ENCODE results near the gene DUSP16. TPM values are rescaled to one million over a fixed set of nuclear protein-coding genes. Genes with fewer than 3 reads are reported as not detected.
A peak's percentile ranks its signal among the peaks of the same experiment; 100 is the strongest.

Gene DUSP16
- total RNA-seq, 1 donor from 2014 or later: 16.4 TPM

- Histone ChIP-seq H3K4me1 (peaks cover 81% of the 10 kb centered on the region), H3K27ac (replicated peaks) (peak overlapping the region; percentile 59), H3K27me3 (ENCODE audit: low read depth) (no peaks in the 10 kb centered on the region), H3K4me3 (no peak overlapping the region), H3K36me3 (no peaks in the 10 kb centered on the region), H3K9me3 (replicated peaks) (no peaks in the 10 kb centered on the region)
- intact Hi-C loops (cut with micrococcal nuclease): no loop called here
- TF ChIP-seq, protein P1, sequence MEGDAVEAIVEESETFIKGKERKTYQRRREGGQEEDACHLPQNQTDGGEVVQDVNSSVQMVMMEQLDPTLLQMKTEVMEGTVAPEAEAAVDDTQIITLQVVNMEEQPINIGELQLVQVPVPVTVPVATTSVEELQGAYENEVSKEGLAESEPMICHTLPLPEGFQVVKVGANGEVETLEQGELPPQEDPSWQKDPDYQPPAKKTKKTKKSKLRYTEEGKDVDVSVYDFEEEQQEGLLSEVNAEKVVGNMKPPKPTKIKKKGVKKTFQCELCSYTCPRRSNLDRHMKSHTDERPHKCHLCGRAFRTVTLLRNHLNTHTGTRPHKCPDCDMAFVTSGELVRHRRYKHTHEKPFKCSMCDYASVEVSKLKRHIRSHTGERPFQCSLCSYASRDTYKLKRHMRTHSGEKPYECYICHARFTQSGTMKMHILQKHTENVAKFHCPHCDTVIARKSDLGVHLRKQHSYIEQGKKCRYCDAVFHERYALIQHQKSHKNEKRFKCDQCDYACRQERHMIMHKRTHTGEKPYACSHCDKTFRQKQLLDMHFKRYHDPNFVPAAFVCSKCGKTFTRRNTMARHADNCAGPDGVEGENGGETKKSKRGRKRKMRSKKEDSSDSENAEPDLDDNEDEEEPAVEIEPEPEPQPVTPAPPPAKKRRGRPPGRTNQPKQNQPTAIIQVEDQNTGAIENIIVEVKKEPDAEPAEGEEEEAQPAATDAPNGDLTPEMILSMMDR (IDR thresholded peaks at IDR 0.05; ENCODE audit: borderline replicate concordance): no peak
- no peak for DNase-seq
Measured at GRCh38 chr12:12510141-12510540, 52.5 kb downstream of the DUSP16 start.

DNA sequence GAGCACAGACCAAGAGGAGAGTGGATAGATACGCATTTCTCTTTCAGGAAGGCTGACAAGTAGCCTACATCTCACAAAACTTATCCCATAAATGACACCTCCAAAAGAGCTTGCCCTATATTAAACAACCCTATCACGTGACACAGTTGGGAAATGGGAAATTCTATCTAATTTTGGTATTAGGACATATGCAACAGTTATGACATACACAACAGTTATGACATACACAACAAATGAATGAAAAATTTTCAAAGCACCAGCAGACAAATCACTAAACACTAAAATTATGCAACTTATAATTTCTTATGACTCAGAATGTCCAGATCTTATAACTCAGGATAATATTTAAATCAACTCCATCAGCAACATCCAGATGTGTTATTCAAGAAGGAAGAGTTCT lies 54.1 kb downstream of the DUSP16 start:
- no peaks in the 10 kb centered on the region for H3K27me3 ChIP-seq (ENCODE audit: low read depth)
- H3K27ac ChIP-seq (replicated peaks): peak overlapping the region; percentile 59
- no peak overlapping the region for H3K4me3 ChIP-seq
- intact Hi-C loops (cut with micrococcal nuclease): no loop called here
- TF ChIP-seq, protein P1 (IDR thresholded peaks at IDR 0.05; ENCODE audit: borderline replicate concordance): no peak
- peaks cover 88% of the 10 kb centered on the region for H3K4me1 ChIP-seq
- H3K36me3 ChIP-seq: no peaks in the 10 kb centered on the region
- DNase-seq: no peak
- no peaks in the 10 kb centered on the region for H3K9me3 ChIP-seq (replicated peaks)

DNA sequence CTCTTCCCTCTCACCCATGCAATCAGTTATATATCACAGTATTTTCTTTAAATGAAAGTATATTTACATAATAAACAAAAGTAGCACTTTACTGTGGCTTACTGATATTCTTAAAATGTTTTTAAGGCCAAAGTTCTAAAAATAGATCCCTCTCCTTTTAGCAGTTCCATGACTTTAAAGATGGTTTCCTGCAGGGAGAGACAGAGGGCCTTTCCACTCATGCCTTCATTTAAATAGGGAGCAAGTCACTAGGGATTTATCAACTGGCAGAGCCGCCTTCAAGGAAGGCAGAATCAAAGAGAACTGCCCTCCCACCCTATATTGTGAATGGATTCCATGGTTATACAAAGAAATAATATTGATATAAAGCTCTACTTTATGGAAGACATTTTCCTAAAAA lies 55.5 kb downstream of the DUSP16 start:
- Histone ChIP-seq H3K36me3 (no peaks in the 10 kb centered on the region), H3K4me1 (peaks cover 77% of the 10 kb centered on the region), H3K27ac (replicated peaks) (peak overlapping the region; percentile 79), H3K27me3 (ENCODE audit: low read depth) (no peaks in the 10 kb centered on the region), H3K4me3 (peak overlapping the region; percentile 52), H3K9me3 (replicated peaks) (no peaks in the 10 kb centered on the region)
- intact Hi-C loops (cut with micrococcal nuclease): no loop called here
- TF ChIP-seq, protein P1 (IDR thresholded peaks at IDR 0.05; ENCODE audit: borderline replicate concordance): no peak
- no peak for DNase-seq

- DNase-seq: no peak
- H3K4me1 ChIP-seq: peaks cover 71% of the 10 kb centered on the region
Measured at GRCh38 chr12:12506496-12506890, 56.2 kb downstream of the DUSP16 start.

DNA sequence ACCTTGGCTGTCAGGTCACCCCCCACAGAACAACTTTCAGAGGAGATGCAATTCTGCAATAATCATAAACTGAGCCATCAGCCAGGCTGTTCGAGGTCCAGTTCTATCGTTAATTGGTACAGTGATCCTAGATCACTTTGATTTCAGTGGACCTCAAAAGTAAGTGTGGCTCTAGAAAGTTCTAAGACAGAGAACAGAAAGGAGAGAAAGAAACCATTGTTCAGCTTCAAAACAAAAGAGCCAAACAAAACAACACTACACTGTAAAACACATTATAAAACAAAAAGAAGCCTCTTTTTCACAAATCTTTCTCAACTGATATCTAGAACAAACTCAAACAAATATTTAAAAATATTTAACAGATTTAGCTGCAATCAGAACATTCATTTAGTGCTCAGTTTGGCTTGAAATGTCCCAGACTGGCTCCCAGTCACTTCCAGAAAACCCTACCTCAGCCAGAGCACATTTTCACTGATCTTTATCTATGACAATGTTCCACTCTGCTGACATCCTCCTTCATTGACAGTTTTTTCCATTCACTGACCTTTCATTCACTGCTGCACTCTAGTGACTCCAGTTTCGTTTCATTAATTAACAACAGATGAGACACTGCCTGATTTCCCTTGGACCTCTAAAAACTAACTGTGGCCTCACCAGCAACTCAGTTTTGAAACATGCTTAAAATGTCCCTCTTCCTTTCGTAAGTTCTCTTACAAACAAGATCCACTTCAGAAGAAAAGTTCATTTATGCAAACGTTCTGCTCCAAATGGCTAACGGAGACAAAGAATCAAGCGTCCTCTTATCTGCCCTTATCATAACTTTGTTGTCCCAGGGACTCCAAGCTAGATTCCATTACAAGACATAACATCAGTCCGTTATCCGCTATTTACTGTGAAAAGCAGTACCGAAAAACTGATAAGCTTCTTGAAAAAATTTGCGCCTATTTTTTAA lies 56.8 kb downstream of the DUSP16 start:
- Histone ChIP-seq H3K9me3 (replicated peaks) (no peaks in the 10 kb centered on the region), H3K27ac (replicated peaks) (peak overlapping the region; percentile 79), H3K36me3 (no peaks in the 10 kb centered on the region), H3K4me1 (peaks cover 70% of the 10 kb centered on the region), H3K27me3 (ENCODE audit: low read depth) (no peaks in the 10 kb centered on the region), H3K4me3 (peak overlapping the region; percentile 52)
- intact Hi-C loops (cut with micrococcal nuclease): no loop called here
- TF ChIP-seq, protein P1 (IDR thresholded peaks at IDR 0.05; ENCODE audit: borderline replicate concordance): no peak
- no peak for DNase-seq

More at GRCh38 chr12:12506496-12506890, 56.2 kb downstream of the DUSP16 start:
- Histone ChIP-seq H3K9me3 (replicated peaks) (no peaks in the 10 kb centered on the region), H3K36me3 (no peaks in the 10 kb centered on the region), H3K4me3 (peak overlapping the region; percentile 52), H3K27me3 (ENCODE audit: low read depth) (no peaks in the 10 kb centered on the region), H3K27ac (replicated peaks) (peak overlapping the region; percentile 79)
- intact Hi-C loops (cut with micrococcal nuclease): no loop called here
- TF ChIP-seq, protein P1 (IDR thresholded peaks at IDR 0.05; ENCODE audit: borderline replicate concordance): no peak

All from left ventricle myocardium inferior (tissue), 1 donor.